Activated T-helper 1 cell treated with anti-CD3 and anti-CD28 coated beads, Interleukin-2, amount 50 U/mL, for 16 hours (primary cell): ENCODE results near the gene TMEM141.
"Not testable (repeated sequence)": the region's sequence is repeated elsewhere in the genome, so short reads cannot be mapped to it uniquely, and the experiment has no call there.

Experiments used
- DNase-seq, 2 donors: peaks; one replicate each; pipeline ENCODE4 v3.0.0-alpha.2; 2020; ENCODE audit warnings: low read depth in 1 of 2, low spot score in 1 of 2

The TMEM141 gene

GRCh38 chr9:136831002-136831719 is 40.0 kb downstream of the TMEM141 start:
- DNase-seq, result no peak

GRCh38 chr9:136831720-136832104 is 40.6 kb downstream of the TMEM141 start:
- DNase-seq, result no peak

GRCh38 chr9:136832581-136832980 is 41.4 kb downstream of the TMEM141 start:
- no peak for DNase-seq

- not testable (repeated sequence) for DNase-seq
Measured at GRCh38 chr9:136833381-136834048, 42.4 kb downstream of the TMEM141 start.

GRCh38 chr9:136835162-136835931 is 44.2 kb downstream of the TMEM141 start:
- DNase-seq, result no peak

- no peak for DNase-seq
Measured at GRCh38 chr9:136835932-136836904, 45.1 kb downstream of the TMEM141 start.

GRCh38 chr9:136837146-136837855 is 46.2 kb downstream of the TMEM141 start:
- DNase-seq, result no peak

- DNase-seq, result not testable (repeated sequence)
Measured at GRCh38 chr9:136837856-136838277, 46.7 kb downstream of the TMEM141 start.

GRCh38 chr9:136838314-136839228 is 47.4 kb downstream of the TMEM141 start:
- no peak for DNase-seq

GRCh38 chr9:136839229-136840139 is 48.3 kb downstream of the TMEM141 start:
- no peak for DNase-seq

GRCh38 chr9:136840140-136840876 is 49.2 kb downstream of the TMEM141 start:
- DNase-seq, result no peak

GRCh38 chr9:136840877-136841645 is 49.9 kb downstream of the TMEM141 start:
- no peak for DNase-seq

- not testable (repeated sequence) for DNase-seq
Measured at GRCh38 chr9:136841646-136842379, 50.7 kb downstream of the TMEM141 start.

GRCh38 chr9:136842380-136842948 is 51.3 kb downstream of the TMEM141 start, which contains the start of gene AJM1:
TSS of gene AJM1 (plus strand) at chr9:136842478. CDS start at chr9:136844415, 1,937 bp downstream.
- DNase-seq, result peak; percentile 58 to 62
